Tibial nerve (tissue), 4 donors: Measurements from ENCODE around the gene FOXL1. TPM values are rescaled to one million over a fixed set of nuclear protein-coding genes. Genes with fewer than 3 reads are reported as not detected.

Experiments used
- DNase-seq, 2 donors: peaks; one replicate each; pipeline ENCODE4 v3.0.0-alpha.2; 2019; ENCODE audit warnings: low spot score in 2 of 2
- H3K27ac ChIP-seq, 4 donors: fragments of 200-600 bp; sonication (generic) in 3 of 4; one replicate each; pipeline ENCODE4 v1.5.1; 2017 to 2019; ENCODE audit warnings: mild to moderate bottlenecking in 1 of 4
- H3K27me3 ChIP-seq, 2 donors: fragments of 200-600 bp; sonication (generic) in 1 of 2; one replicate each; pipeline versions ENCODE4 v1.5.1 to v1.6.0; 2017 to 2019
- H3K36me3 ChIP-seq, 3 donors: fragments of 200-600 bp; sonication (generic); one replicate each; pipeline ENCODE4 v1.5.1; 2018 to 2019
- H3K4me1 ChIP-seq, 4 donors: fragments of 200-600 bp; sonication (generic) in 3 of 4; one replicate each; pipeline ENCODE4 v1.5.1; 2017 to 2019
- H3K4me3 ChIP-seq, 4 donors: fragments of 200-600 bp; sonication (generic) in 3 of 4; one replicate each; pipeline ENCODE4 v1.5.1; 2017 to 2019; ENCODE audit warnings: mild to moderate bottlenecking in 1 of 4, moderate library complexity in 1 of 4
- H3K9me3 ChIP-seq, 4 donors: fragments of 200-600 bp; sonication (generic) in 3 of 4; one replicate each; pipeline ENCODE4 v1.5.1; 2017 to 2019
- CTCF ChIP-seq, 5 experiments: fragments of 200-600 bp in 3 of 5; fragments of 450-650 bp in 2 of 5; sonication (generic) in 3 of 5; IDR thresholded peaks; one replicate each; pipeline ENCODE4 v1.5.1; 2016 to 2019; ENCODE audit warnings: antibody characterized with exemption in 5 of 5, mild to moderate bottlenecking in 3 of 5, moderate library complexity in 2 of 5
- EP300 ChIP-seq, 2 donors: sonication (generic); formaldehyde crosslinking; IDR thresholded peaks; one replicate each; pipeline ENCODE4 v1.6.1; 2017; ENCODE audit warnings: antibody characterized with exemption in 2 of 2, mild to moderate bottlenecking in 1 of 2
- POLR2A ChIP-seq, 2 donors: fragments of 450-650 bp; IDR thresholded peaks; one replicate each; pipeline ENCODE4 v1.6.1; 2017; ENCODE audit warnings: antibody characterized with exemption in 2 of 2, mild to moderate bottlenecking in 2 of 2, moderate library complexity in 2 of 2
- WGBS, 2 donors: methylation state at CpG; one replicate each; pipeline ENCODE4 v1.1.5; 2018; 5-methylcytosine and 5-hydroxymethylcytosine counted together
- total RNA-seq, 4 donors: library from RNA; depleted of rRNA; stranded (reverse); fragments of >200 nt; gene quantifications; one replicate each; pipeline ENCODE4 v1.1.0, GENCODE V29; 2016

The FOXL1 gene
- total RNA-seq, 4 donors from 2014 or later: 6.9 to 10.5 (median 8.1) TPM

- Histone ChIP-seq H3K27me3 (peaks cover 0 to 75% of the 10 kb centered on the region in 2 donors), H3K4me3 (peak overlapping the region; percentile 42 to 60 (median 46)), H3K4me1 (peaks cover 0 to 35% (median 2%) of the 10 kb centered on the region in 4 donors), H3K9me3 (no peaks in the 10 kb centered on the region), H3K27ac (peak overlapping the region; percentile 53 to 79 (median 74)), H3K36me3 (no peaks in the 10 kb centered on the region)
- DNase-seq: no peak
- TF ChIP-seq EP300 (IDR thresholded peaks at IDR 0.05): peak in 1 of 2 donors; percentile 14
- TF ChIP-seq POLR2A (IDR thresholded peaks at IDR 0.05): peak in 1 of 2 donors; percentile 28
- no peak for TF ChIP-seq CTCF (IDR thresholded peaks at IDR 0.05)
- WGBS, 2 donors: 0% methylated on average over 42 to 45 of the region's 88 CpGs
Observed at GRCh38 chr16:86566966-86567700, 11.2 kb upstream of the FOXL1 start.

GRCh38 chr16:86567701-86568581 is 10.4 kb upstream of the FOXL1 start:
- Histone ChIP-seq H3K9me3 (no peaks in the 10 kb centered on the region), H3K27me3 (peaks cover 0 to 83% of the 10 kb centered on the region in 2 donors), H3K4me1 (peaks cover 0 to 41% (median 2%) of the 10 kb centered on the region in 4 donors), H3K27ac (peak overlapping the region; percentile 53 to 79 (median 74)), H3K4me3 (peak overlapping the region; percentile 42 to 60 (median 46)), H3K36me3 (no peaks in the 10 kb centered on the region)
- TF ChIP-seq CTCF (IDR thresholded peaks at IDR 0.05) (peak in 1 of 5 experiments; percentile 11), EP300 (IDR thresholded peaks at IDR 0.05) (no peak)
- 3 to 6% methylated on average over 18 to 65 of the region's 116 CpGs for WGBS, 2 donors
- no peak for DNase-seq

- peak overlapping the region; percentile 53 to 80 (median 76) for H3K27ac ChIP-seq
- H3K27me3 ChIP-seq: peaks cover 0 to 92% of the 10 kb centered on the region in 2 donors
- no peaks in the 10 kb centered on the region for H3K9me3 ChIP-seq
- H3K4me1 ChIP-seq: peaks cover 0 to 42% (median 4%) of the 10 kb centered on the region in 4 donors
- TF ChIP-seq EP300 (IDR thresholded peaks at IDR 0.05): no peak
- TF ChIP-seq CTCF (IDR thresholded peaks at IDR 0.05): no peak
- TF ChIP-seq POLR2A (IDR thresholded peaks at IDR 0.05): no peak
- DNase-seq: no peak
- H3K4me3 ChIP-seq: peak overlapping the region; percentile 30 to 60 (median 46)
- no peaks in the 10 kb centered on the region for H3K36me3 ChIP-seq
- 9% methylated on average over 33 of the region's 33 CpGs for whole genome bisulfite sequencing, 2 donors
Observed at GRCh38 chr16:86568677-86569623, 9.4 kb upstream of the FOXL1 start.

GRCh38 chr16:86569701-86570447 is 8.5 kb upstream of the FOXL1 start:
- Histone ChIP-seq H3K4me3 (peak overlapping the region; percentile 30 to 60 (median 46)), H3K36me3 (no peaks in the 10 kb centered on the region), H3K4me1 (peaks cover 0 to 47% (median 7%) of the 10 kb centered on the region in 4 donors), H3K27me3 (peaks cover 0 to 92% of the 10 kb centered on the region in 2 donors), H3K9me3 (no peaks in the 10 kb centered on the region), H3K27ac (peak overlapping the region; percentile 5 to 80 (median 54))
- no peak for DNase-seq
- 40 to 41% methylated on average over 13 of the region's 13 CpGs for WGBS, 2 donors
- no peak for TF ChIP-seq CTCF (IDR thresholded peaks at IDR 0.05)
- TF ChIP-seq POLR2A (IDR thresholded peaks at IDR 0.05): no peak
- TF ChIP-seq EP300 (IDR thresholded peaks at IDR 0.05): no peak
